ENCODE measurements around the gene SLC2A1.

The SLC2A1 gene

DNA sequence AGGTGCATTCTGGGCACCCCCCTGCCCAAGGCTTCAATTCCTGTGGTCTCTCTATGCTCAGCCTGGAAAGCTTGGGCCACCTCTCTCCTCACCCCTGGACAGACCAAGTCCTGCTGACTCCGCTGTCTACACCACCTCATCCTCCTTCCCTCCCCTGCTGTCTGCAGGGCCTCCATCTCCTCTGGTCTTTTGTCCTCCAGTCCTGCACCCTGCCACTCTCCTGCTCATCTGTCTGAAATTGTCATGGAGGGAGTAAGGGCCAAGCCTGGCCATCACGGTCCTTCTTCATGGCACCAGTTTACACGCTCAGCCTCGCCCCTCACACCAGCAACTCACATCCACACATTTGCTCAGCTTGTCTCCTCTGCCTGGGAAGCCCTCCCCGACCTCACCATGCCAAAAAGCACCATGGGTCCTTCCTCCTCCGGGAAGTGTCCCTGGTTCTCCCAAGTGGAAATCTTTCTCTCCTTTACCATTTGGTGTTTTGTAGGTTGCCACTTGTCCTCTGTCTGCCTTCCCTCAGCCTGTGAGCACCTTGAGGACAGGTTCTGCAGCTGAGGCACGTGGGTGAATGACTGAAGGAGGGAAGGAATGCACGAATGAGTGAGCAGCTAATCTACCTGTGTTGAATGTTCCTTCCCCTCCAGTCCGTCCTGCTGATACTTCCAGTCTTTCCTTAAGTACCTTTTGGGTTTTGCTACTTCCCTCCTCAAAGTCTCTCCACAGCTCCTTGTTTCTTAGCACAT, 2.1 kb upstream of the SLC2A1 start:
- no peak for DNase-seq (ENCODE audit: low read depth)

DNA sequence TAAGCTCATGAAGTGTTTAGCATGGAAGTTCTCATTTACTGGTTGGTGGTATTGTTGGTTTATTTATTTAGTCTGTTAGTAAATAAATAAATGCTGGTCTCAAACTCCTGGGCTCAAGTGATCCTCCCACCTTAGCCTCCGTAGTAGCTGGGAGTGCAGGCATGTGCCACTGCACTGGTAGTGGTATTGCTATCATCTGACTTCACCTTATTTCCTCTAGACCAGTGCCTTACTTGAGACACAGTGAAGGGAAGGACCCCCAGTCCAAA, 1.4 kb upstream of the SLC2A1 start:
- no peak for DNase-seq (ENCODE audit: low read depth)

DNA sequence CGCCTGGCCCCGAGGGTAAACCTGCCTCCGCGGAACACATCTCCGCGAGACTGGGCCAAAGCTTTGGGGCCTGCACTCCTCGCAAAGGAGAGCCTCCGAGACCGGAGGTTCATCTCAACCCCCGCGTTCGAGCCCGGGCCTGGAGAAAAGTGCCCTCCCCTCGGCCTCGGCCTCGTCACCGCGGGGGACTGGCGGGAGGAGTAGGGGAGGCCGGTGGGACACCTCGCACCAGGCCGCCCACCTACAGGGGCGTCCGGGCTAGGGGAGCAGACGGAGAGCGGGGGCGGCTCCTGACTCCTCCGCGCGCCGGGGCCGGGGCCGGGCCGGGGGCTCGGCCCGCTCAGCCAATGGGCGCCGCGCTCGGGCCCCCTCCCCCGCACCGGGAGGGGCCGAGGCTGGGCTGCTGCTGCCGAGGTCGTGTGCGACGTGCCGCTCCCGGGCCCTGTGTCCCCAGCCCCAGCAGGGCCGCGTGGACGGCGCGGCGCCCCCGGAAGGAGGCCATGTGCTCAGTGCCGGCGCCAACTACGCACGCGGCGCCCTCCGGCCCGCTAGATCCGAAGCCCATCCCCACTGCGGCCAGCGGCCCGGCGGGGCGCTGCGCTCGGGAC, 684 bp downstream of the SLC2A1 start:
- no peak for DNase-seq (ENCODE audit: low read depth)

DNA sequence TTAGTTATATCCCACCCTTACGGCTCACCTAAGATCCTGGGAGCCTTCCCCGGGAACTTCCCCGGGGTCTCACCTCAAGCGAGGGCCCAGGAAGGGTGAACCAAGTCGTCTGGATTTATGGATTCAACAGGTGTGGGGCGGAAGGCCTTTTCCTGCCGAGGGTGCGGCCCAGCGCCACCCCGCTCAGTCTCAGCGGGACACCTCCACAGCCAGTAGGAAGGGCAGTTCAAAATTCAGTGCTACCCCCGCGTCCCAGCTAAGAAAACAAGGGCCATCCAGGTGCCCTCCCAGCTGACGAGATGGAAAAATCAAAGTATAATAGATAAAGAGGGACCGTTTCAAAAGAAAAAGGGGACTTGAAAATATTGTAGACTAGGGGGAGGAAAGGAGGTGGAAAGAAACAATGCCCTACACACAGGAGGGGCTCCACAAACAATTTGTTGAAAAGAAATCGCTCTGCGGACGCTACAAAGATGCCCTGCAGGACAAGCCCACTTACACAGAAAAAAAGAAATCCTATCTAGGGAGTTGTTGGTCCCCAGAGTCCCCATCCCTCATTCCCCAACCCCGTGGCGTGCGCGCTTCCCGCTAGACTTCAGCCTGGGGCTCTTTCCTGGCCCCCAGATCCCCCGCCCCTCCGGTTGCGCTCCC, 1.3 kb downstream of the SLC2A1 start:
- no peak for DNase-seq (ENCODE audit: low read depth)

DNA sequence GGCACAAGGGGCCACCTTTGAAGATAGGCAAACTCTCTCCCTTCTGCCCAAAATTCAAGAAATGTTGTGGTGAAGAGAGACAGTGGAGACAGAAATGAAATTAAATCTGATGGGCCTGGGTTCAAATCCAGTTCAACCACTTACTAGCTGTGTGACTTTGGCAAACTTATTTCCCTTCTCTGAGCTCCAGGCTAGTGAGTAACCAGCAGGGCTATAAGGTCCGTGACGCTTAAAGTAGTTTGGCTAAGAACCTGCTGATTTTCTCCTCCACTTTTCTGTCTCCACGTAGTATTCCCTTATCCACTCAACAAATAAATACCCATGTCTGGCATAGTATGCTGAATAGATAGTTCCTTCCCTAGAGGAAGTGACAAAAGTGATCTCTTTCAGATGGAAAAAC, 1.9 kb downstream of the SLC2A1 start:
- DNase-seq (ENCODE audit: low read depth) = no peak

DNA sequence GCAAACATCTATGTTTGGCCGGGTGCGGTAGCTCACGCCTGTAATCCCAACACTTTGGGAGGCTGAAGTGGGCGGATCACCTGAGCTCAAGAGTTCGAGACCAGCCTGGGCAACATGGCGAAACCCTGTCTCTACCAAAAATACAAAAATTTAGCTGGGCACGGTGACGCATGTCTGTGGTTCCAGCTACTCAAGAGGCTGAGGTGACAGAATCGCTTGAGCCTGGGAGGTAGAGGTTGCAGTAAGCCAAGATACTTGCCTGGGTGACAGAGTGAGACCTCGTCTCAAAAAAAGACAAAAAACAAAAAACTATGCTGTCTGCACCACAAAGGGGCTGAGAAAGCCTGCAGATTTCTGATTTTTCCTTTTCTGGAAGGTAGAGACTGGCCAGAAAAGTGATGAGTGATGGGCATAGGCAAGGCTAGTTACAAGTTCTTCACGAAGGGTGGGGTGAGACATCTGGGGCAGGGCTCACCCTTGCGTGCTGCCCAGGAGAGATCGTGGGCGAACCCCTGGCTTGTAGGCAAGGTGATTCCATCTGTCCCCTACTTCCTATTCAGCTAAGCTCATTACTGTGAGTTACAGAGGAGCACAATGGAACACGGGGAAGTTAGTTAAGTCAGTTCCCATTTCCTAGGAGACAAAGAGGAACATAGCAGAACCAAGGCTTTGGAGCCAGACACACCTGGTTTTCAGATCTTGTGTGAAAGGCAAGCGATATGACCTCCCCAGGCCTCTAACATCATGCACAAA, 3.2 kb downstream of the SLC2A1 start:
- no peak for DNase-seq (ENCODE audit: low read depth)

DNA sequence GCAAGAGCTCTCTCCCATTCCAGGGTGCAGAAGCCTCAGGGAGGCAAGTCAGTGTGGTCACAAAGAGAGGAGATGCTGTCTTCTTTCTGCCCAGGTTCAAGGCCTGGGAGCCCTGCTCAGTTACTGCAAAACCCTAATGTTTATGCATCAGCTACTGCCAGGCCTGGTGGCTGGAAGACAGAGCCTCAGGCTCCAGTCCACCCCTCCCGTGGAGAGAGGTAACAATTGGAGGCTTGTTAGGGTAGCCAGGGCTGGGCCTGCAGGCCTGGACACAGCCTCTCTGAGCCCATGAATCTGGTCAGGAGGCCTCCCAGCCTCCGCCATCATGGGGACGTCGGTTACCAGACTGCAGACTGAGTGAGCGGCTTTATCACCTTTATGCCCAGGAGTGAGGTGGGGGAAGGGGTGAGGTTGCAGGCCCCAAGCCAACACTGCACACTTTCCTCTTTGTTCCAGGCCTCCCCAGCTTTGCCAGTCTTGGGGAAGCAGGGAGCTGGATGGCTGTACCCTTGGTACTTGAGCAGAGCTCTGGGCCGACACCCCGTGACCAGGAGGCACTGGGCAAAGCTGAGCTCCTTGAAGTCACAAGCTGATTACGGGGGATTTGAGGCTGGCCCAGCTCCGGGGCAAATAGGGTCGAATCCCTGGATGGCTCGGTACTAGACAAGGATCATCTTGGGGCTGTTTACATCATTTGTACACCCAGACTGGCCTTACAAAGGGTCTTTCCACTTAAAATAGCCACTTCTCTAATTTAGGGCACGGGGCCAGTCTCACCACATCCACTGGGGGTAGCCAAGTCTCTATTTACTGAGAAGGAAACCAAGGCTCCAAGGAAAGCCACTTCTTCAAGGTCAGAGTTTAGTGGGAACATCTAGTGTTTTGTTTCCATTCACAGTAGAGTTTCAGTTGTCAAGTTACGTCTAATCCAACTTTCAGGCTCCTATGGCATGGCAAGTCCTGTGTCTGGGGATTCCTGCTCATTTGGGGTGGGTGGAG, 5.2 kb downstream of the SLC2A1 start:
- no peak for DNase-seq (ENCODE audit: low read depth)

DNA sequence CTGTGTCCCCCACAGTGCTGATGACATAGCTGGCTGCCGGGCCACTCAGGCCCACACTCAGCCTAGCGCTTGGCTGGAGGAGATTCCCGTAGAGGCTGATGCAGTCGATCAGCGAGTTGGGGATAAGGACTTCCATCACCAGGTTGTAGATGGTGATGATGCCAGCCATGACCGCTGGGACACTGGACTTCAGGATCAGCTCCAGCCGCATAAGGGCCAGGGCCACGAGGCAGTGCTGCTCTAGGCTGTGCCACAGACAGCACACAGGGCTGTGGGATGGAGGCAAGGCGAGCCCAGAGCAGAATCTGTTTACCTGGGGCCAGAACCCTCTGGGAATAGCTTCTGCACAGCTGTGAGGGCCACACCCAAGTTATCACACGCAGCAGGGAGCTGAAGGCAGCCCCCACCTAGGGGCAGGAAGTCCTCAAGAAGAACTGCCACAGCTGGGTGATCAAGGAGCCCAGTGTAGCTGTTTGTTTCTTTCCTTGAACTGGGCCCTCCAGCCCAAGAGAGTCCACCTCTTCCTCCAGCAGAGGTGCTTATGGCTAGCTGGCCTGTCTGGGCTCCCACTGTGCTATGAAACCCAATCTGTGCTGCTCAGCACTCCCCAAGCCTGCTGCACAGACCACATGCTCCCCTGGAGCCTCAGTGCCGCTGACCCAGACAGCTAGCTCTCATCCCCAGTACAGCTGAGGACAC, 6.2 kb downstream of the SLC2A1 start:
- DNase-seq (ENCODE audit: low read depth) = no peak

DNA sequence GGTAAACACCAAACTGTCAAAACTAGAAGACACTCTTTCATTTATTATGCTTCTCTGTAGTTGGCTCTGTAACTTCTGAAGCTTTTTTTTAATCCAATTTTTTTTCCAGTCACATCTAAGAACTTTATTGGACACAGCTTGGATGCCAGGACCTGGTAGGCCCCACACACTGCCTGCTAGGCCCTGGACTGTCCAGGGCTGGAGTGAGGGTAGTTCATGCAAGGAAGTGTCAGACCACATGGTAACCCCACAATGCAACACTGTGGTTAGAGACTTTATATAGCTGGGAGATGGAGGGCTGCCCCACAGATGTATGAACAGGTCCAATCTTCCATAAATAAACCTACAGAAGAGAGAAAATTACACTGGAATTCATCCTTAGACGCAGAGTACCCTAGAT, 7.1 kb downstream of the SLC2A1 start:
- no peak for DNase-seq (ENCODE audit: low read depth)

DNA sequence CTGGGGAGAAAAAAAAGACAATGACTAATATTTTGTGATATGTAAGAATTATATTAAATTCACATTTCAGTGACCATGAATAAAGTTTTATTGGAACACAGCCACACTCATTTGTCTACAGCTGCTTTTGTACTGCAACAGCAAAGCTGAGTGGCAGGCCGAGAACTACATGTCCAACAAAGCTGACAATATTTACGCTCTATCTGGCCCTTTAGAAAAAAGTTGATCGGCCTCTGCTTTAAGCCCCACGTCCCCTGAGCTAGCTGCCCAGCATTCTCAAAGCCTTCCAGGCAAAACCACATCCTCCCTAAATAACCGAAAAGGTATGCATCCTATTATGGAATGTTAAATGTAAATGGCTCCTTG, 8.6 kb downstream of the SLC2A1 start:
- peak; percentile 61 for DNase-seq (ENCODE audit: low read depth)

DNA sequence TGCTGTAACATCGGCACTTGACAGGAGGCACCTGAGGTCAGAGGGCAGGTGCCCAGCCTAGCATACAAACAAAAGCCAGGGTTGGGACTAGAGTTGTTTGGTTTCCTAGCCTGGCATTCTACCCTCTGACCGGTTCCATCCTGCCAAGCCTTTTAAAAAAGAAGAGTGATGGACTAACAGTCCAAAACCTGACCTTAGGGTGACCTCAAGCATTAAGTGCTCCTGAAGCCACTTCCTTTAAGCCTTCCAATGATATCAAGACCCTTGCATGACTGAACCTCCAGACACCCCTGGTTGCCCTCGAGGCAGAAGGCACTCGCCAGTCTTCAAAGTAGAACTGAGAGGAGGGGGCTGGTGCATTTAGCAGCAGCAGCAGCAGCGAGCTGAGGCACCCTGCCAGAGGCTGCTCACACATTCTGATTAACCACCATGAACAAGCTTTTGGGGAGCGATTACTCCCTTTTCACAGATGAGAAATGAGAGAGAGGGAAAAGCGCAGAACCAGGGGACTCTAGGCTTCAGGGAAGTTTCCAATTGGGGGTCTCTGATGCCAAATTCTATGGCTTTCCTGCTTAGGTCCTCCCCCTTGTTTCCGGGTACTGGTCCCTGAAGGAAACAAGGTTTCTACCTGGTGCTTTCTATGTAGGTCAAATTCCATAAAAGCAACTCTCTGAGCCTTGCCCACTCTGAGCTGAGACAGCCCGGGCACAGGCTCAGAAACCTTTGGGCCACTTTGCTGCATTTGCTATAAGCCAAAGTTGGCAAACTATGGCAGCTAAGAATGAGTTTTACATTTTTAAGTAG, 9.2 kb downstream of the SLC2A1 start:
- DNase-seq (ENCODE audit: low read depth) = no peak

DNA sequence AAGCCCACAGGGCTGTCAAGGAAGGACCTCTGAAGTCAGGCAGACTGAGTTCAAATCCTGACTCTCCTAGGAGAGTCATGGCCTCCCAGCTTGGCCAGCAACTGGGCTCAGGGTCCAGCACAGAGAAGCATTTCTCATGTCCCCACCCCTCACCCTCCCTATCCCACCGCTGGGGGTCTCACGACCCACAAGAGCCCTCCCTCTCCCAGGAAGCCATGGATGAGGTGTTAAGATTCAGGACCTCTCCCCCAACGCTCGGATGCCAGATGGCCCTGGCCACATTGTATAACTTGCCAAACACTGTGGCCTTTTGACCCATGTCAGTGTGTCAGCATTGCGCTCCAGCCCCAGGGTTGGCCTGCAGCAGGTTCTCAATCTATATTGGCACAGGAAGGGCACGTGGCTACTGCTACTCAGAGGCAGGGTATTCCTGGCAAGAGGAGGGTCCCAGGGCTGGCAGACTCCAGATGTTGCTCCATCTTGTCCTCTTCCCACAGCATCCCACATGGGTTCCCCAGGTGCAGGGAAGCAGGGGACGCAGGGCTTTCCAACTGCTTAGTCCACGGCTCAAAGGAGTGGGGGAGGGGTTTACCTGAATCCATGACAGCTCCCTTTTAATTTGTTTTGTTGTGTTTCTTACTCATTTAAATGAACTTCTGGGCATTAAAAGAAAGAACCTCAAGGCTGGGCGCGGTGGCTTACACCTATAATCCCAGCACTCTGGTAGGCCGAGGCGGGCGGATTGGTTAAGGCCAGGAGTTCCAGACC, 10.5 kb downstream of the SLC2A1 start:
- DNase-seq (ENCODE audit: low read depth) = no peak

DNA sequence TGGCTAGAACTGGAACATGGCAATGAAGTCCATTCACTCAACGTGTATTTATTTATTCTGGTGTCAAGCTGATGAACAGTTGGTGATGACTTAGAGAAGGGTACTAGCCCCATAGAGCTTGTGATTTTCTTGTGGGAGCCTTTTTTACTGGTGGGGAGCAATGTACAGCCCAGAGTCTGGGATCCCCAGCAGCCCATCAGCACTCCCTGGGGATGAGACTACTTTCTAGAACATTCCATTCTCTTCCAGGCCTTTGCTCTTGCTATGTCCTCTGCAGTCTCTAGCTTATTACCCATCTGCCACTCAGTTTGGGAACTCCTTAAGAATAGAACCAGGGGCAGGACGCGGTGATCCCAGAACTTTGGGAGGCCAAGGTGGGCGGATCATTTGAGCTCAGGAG, 11.6 kb downstream of the SLC2A1 start:
- no peak for DNase-seq (ENCODE audit: low read depth)

DNA sequence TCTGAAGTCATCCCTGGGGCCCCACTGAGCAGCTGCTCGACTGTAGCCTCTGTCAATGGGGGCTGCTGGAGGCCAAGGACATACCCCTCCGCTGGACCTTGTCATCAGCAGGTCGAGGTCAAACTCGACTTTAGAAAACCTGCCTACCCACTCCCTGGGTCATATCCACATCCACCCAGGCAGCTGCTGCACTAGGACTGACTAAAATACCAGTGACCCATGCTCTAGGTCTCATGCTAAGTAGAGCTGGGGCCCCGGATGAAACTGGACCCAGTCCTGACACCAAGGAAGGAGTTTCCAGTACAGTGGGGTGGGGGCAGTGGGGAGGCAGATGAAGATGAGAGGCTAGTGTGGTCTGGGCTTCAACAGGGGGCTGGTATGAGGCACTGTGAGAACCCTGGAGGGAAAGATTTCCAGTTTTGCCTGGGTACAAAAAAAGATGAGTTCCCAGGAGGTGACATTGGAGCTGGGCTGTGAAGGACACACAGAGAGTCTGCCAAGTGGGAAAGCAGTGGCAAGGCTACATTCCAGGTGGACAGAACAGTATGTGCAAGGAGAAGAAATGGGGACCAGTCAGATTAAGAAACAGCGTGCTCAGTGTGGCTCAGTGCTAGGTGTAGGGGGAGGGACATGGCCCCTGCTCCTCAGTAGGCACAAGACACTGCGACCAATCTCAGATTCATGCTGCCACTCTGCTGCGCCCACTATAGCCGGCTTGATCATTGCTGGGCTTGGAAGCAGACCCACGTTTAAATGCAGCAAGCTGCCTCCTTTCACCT, 12.4 kb downstream of the SLC2A1 start:
- no peak for DNase-seq (ENCODE audit: low read depth)

DNA sequence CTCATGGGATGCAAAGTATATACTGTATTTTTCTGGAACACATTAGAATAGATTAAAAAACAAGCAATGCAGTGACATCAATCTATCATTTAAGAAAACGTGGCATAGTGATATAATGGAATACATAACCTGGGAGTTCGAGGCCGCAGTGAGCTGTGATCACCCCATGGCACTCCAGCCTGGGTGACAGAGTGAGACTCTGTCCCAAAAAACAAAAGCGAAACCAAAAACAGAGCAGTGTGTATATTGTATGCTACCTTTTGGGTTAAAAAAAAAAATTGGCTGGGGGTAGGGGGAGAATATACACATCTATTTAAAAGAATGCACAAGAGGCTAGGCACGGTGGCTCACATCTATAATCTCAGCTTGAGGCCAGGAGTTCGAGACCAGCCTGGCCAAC, 13.5 kb downstream of the SLC2A1 start:
- no peak for DNase-seq (ENCODE audit: low read depth)

DNA sequence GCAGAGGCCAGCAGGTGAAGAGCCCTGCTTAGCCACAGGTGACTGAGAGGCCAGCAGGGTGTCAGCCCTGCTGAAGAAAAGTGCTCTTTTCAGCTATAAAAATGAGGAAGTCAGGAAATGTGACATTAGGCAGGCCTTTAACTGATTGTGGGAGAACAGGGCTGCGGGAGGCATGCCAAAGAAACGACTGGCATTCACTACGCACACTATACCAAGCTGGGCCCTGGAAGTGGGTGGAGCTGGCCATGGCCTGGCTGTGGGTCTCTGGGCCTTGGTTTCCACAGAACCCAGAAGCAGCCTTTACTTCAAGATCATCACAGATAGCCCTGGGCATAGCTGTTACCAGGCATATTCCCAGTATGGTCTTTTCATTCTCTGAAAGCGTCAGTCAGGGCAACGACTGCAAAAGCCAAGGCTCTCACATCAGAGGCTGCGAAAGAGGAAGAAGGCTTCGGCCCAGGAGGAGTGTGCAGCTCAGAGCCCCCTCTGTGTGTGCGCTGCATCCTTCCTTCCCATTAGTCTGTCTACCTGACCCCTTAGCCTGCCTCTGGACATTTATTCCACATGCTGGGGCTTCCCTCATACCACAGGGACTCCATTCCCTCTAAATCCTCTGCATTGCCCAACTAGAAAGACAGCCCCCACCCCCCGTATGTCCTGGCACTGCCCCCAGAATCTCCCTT, 14.3 kb downstream of the SLC2A1 start:
- DNase-seq (ENCODE audit: low read depth) = no peak

DNA sequence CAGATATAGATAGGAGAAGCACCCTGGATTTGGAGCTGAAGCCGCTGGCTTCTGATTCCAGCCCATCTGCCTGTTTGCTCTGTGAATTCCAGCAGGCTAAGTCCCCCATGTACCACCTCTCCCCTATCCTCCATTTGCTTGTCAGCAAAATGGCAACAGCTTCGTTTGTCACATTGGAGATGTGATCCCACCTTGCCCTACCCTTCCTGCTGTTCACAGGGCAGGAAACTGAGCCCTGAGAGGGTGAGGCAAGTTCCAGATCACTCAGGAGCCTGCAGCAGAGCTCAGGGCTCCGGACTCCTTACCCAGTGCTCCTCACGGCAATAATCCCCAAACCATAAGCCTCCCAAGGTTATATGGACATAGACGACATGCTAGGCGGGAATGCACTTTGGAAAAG, 14.9 kb downstream of the SLC2A1 start:
- no peak for DNase-seq (ENCODE audit: low read depth)

DNA sequence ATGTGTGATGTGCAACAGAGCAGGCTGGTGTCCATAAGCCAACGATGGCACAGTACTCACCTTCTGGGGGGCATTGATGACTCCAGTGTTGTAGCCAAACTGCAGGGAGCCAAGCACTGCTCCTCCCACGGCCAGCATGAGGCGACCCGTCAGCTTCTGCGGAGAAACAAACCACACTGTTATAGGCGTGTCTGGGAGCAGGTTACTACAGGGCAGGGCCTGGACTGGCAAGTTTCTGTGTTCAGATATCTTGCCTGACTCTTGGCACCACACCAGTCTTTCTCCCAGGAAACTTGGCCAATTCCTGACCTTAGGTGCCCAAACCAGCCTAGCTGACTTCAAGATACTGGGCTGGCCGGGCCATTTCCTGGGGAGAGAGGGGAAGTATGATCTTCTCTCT, 15.5 kb downstream of the SLC2A1 start:
- no peak for DNase-seq (ENCODE audit: low read depth)
